ENCODE data around the gene PLCB4.

Gene PLCB4

DNA sequence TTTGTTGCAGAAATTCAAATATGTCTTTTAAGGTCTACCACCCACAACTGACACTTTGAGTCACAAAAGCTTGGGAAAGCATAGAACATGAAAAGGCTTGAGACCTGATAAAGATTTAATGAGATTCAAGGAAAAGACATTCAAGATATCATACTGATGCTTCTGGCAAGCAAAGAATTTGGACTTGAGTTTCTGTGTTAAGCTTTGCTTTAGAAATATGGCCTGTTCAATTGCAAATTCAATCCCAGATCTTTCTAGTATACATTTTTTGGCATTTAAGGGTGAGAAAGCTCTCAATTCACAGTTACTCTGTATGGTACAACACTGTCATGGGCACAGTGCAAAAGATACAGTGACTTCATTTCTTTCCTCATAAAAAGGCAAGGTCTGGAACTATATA, 406.6 kb downstream of the PLCB4 start:
- no peak for DNase-seq
- Histone ChIP-seq H3K27ac (no peak overlapping the region), H3K27me3 (no peaks in the 10 kb centered on the region), H3K9me3 (no peaks in the 10 kb centered on the region), H3K36me3 (peaks cover 0 to 23% (median 12%) of the 10 kb centered on the region in 3 donors), H3K4me3 (no peak overlapping the region), H3K4me1 (no peaks in the 10 kb centered on the region)
- TF ChIP-seq, protein P1, sequence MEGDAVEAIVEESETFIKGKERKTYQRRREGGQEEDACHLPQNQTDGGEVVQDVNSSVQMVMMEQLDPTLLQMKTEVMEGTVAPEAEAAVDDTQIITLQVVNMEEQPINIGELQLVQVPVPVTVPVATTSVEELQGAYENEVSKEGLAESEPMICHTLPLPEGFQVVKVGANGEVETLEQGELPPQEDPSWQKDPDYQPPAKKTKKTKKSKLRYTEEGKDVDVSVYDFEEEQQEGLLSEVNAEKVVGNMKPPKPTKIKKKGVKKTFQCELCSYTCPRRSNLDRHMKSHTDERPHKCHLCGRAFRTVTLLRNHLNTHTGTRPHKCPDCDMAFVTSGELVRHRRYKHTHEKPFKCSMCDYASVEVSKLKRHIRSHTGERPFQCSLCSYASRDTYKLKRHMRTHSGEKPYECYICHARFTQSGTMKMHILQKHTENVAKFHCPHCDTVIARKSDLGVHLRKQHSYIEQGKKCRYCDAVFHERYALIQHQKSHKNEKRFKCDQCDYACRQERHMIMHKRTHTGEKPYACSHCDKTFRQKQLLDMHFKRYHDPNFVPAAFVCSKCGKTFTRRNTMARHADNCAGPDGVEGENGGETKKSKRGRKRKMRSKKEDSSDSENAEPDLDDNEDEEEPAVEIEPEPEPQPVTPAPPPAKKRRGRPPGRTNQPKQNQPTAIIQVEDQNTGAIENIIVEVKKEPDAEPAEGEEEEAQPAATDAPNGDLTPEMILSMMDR (IDR thresholded peaks at IDR 0.05) = no peak
- intact Hi-C loops (cut with DNase I; ENCODE audit: low total_unique reads) = no loop called here

DNA sequence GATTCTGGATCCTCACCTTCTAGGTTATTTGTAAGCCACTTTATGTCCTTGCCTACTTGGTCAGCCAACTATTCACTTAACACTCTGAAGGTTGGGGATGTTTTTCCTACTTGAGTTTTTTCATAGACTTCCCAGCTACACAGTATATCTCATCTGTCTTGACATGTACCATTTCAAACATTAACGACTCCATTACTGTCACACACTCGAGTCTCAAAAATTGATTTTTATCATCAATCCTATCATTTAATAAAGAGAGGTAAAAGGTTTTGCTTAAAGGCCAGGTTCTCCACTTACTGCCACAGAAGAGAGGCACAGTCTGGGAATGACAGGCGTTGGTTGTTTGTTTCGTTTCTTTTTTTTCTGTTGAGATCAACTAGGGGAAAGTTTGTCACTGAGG, 407.3 kb downstream of the PLCB4 start:
- TF ChIP-seq, protein P1 (IDR thresholded peaks at IDR 0.05) = no peak
- Histone ChIP-seq H3K36me3 (peaks cover 0 to 23% (median 12%) of the 10 kb centered on the region in 3 donors), H3K4me1 (no peaks in the 10 kb centered on the region), H3K9me3 (no peaks in the 10 kb centered on the region), H3K4me3 (no peak overlapping the region), H3K27me3 (no peaks in the 10 kb centered on the region), H3K27ac (no peak overlapping the region)
- DNase-seq = no peak
- intact Hi-C loops (cut with DNase I; ENCODE audit: low total_unique reads) = no loop called here

DNA sequence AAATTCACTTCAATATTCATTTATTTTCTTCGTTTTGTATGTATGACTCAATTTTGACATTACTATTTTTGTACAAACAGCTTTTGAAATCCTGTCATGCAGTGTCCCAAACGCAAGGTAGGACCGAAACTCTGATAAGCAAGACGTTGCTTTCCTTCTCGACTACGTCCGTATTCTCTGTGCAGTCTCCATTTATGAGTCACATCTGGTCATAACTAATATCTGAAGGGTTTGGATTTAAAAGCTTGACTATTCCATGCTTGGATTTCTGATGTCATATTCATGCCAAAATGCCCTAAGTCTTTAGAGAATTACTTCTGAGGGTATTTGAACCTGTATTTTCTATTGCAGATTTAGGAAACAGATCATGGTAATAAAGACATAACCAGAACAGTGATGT, 407.8 kb downstream of the PLCB4 start:
- Histone ChIP-seq H3K27me3 (no peaks in the 10 kb centered on the region), H3K4me3 (no peak overlapping the region), H3K36me3 (peaks cover 0 to 23% (median 12%) of the 10 kb centered on the region in 3 donors), H3K27ac (no peak overlapping the region), H3K9me3 (no peaks in the 10 kb centered on the region), H3K4me1 (no peaks in the 10 kb centered on the region)
- intact Hi-C loops (cut with DNase I; ENCODE audit: low total_unique reads) = no loop called here
- TF ChIP-seq, protein P1 (IDR thresholded peaks at IDR 0.05) = no peak
- no peak for DNase-seq

DNA sequence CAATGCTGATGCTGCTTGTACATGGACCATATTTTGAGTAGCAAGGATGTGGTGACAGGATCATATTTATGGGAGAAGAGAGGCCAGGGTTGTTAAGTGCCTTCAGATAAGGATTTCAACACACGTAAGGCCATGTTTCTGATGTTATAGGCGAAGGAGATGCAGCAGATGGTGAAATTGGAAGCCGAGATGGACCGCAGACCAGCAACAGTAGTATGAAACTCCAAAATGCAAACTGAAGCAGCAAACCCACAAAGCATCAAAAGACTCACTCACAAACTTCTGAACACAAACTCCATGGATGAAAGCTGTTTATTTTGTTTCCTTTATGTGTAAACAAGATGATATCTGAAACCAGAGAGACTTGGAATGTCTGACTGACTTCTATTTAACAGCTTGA, 409.9 kb downstream of the PLCB4 start:
- no peak overlapping the region for H3K27ac ChIP-seq
- H3K36me3 ChIP-seq = peaks cover 0 to 18% (median 10%) of the 10 kb centered on the region in 3 donors
- no peaks in the 10 kb centered on the region for H3K27me3 ChIP-seq
- intact Hi-C loops (cut with DNase I; ENCODE audit: low total_unique reads) = no loop called here
- H3K9me3 ChIP-seq = no peaks in the 10 kb centered on the region
- no peaks in the 10 kb centered on the region for H3K4me1 ChIP-seq
- H3K4me3 ChIP-seq = no peak overlapping the region
- TF ChIP-seq, protein P1 (IDR thresholded peaks at IDR 0.05) = no peak
- DNase-seq = no peak

DNA sequence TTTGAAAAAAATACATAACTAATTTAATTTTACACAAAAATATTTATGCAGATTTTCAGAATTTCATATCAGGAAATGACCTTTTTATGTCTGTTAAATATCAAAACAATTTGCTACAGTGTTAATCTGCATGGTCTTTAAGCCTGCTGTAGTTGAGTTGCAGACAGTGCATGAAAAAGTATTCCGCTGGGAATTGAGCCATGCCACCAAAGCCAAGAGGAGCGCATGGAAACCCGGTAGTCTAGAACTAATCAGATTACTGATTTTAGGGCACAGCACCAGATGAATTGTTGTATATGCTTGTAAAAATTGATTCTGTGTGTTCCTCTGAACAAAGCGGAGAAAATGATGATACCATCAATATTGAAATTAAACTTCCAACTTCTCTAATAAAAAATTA, 411.2 kb downstream of the PLCB4 start:
- no peak overlapping the region for H3K27ac ChIP-seq
- no peaks in the 10 kb centered on the region for H3K4me1 ChIP-seq
- intact Hi-C loops (cut with DNase I; ENCODE audit: low total_unique reads) = no loop called here
- no peak for DNase-seq
- no peaks in the 10 kb centered on the region for H3K9me3 ChIP-seq
- peaks cover 0 to 15% (median 6%) of the 10 kb centered on the region in 3 donors for H3K36me3 ChIP-seq
- no peak overlapping the region for H3K4me3 ChIP-seq
- no peaks in the 10 kb centered on the region for H3K27me3 ChIP-seq
- TF ChIP-seq, protein P1 (IDR thresholded peaks at IDR 0.05) = no peak

DNA sequence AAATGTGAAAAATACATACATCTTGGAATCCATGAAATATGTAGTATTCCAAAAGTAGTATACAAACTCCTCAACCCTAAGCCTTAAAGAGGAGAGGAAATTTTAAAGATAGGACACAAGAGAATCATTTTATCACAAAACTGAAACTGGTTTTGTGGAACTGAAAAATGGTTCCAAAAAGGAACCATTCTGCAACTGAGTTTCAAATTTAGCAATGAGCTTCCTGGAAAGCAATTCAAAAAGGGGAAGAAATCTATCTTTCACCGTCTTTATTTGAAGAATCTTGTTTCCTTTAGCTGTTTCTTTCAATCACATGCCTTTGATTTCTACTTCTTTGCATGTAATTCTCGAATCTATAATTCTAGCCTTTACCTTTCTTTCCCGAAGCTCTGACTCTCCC, 413.3 kb downstream of the PLCB4 start:
- Histone ChIP-seq H3K4me1 (no peaks in the 10 kb centered on the region), H3K27ac (no peak overlapping the region), H3K4me3 (no peak overlapping the region), H3K9me3 (no peaks in the 10 kb centered on the region), H3K27me3 (no peaks in the 10 kb centered on the region), H3K36me3 (peaks cover 0 to 9% (median 6%) of the 10 kb centered on the region in 3 donors)
- TF ChIP-seq, protein P1 (IDR thresholded peaks at IDR 0.05) = no peak
- intact Hi-C loops (cut with DNase I; ENCODE audit: low total_unique reads) = no loop called here
- no peak for DNase-seq
